ENCODE data around the gene NGDN. TPM values are rescaled to one million over a fixed set of nuclear protein-coding genes. Genes with fewer than 3 reads are reported as not detected.

NGDN gene
- total RNA-seq, 1 donor from 2014 or later = 51.1 TPM

- Mint-ChIP-seq H3K4me3 (no peak overlapping the region), H3K36me3 (no peaks in the 10 kb centered on the region), H3K27me3 (peaks cover 14% of the 10 kb centered on the region), H3K4me1 (ENCODE audit: unreplicated experiment) (peaks cover 18% of the 10 kb centered on the region), H3K27ac (no peak overlapping the region), H3K9me3 (no peaks in the 10 kb centered on the region)
- peak; percentile 51 for DNase-seq (ENCODE audit: extremely low spot score, unreplicated experiment)
- TF ChIP-seq, protein P1, sequence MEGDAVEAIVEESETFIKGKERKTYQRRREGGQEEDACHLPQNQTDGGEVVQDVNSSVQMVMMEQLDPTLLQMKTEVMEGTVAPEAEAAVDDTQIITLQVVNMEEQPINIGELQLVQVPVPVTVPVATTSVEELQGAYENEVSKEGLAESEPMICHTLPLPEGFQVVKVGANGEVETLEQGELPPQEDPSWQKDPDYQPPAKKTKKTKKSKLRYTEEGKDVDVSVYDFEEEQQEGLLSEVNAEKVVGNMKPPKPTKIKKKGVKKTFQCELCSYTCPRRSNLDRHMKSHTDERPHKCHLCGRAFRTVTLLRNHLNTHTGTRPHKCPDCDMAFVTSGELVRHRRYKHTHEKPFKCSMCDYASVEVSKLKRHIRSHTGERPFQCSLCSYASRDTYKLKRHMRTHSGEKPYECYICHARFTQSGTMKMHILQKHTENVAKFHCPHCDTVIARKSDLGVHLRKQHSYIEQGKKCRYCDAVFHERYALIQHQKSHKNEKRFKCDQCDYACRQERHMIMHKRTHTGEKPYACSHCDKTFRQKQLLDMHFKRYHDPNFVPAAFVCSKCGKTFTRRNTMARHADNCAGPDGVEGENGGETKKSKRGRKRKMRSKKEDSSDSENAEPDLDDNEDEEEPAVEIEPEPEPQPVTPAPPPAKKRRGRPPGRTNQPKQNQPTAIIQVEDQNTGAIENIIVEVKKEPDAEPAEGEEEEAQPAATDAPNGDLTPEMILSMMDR (conservative IDR thresholded peaks at IDR 0.05) = no peak
Observed at GRCh38 chr14:23437133-23438100, 32.1 kb upstream of the NGDN start.

DNA sequence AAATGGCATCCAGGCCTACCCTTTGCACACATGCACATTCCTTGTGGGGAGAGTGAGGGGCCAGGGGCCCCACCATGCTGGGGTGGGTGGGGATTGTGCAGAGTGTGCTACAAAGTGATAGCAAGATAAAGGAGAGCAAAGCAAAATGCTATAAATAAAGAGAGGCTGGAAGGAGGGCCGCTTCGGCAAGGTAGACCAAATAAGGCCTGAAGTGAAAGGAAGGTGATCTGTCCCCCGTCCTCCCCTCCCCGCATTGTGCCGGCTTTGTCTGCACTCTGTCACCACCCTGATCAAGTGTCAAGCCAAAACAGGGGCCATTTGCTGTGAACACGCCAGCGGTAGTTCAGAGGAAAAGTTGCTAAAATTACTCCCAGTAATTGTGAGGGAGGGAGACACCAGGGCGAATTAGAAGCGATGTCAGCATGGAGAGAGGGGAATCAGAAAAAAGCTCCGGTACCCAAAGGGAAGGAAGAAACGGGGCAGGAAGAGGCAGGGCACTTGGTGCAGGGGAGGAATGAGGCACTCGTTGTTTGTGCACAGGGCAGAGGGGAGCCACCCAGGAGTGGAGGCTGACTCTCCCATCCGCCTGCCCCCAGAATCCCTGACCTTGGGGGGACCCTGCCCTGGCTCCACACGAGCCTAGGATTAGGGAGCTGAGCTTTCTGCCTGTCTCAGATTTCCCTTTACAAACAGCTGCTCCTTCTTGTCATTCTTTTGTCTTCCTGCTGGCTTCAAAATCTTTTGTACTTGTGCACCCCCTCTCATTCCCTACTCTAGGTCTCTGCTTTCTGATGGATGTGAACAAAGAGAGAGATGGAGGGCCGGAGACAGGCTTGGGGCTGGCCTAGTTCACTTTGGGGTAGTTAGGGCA, 31.2 kb upstream of the NGDN start:
- Mint-ChIP-seq H3K36me3 (no peaks in the 10 kb centered on the region), H3K4me1 (ENCODE audit: unreplicated experiment) (peaks cover 24% of the 10 kb centered on the region), H3K4me3 (no peak overlapping the region), H3K9me3 (no peaks in the 10 kb centered on the region), H3K27me3 (peaks cover 14% of the 10 kb centered on the region), H3K27ac (peak overlapping the region; percentile 44)
- TF ChIP-seq, protein P1 (conservative IDR thresholded peaks at IDR 0.05) = no peak
- DNase-seq (ENCODE audit: extremely low spot score, unreplicated experiment) = peak; percentile 55

DNA sequence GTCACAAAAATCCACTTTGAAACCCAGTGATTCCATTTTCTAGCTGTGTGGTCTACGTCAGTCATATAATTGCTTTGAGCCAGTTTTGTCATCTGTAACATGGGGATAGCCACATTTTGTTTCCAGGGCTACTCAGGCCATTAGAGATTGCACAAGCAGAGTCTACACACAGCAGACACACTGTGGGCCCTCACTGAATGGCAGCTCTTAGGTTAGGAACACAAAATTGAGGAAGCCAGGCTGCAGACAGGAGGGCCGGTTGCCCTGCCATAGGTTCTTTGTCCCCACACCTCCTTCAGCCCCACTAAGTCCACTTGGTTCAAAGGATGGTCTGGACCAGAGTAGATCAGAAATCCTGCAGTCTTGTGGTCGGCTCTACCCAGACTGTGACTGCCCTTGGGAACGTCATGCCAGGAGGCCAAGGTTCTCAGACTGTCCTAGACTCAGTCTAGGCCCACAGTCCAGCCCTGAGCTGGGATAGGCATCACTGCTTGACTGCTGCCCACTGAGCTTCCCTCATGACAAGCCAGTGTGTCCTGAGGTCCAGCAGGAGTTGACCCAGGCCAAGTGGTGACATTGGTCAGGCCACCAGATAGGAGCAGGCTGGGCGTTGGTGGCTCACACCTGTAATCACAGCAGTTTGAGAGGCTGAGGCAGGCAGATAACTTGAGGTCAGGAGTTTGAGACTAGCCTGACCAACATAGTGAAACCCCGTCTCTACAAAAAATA, 30.2 kb upstream of the NGDN start:
- Mint-ChIP-seq H3K27me3 (peaks cover 10% of the 10 kb centered on the region), H3K4me1 (ENCODE audit: unreplicated experiment) (peaks cover 24% of the 10 kb centered on the region), H3K36me3 (no peaks in the 10 kb centered on the region), H3K27ac (peak overlapping the region; percentile 27), H3K4me3 (no peak overlapping the region), H3K9me3 (no peaks in the 10 kb centered on the region)
- TF ChIP-seq, protein P1 (conservative IDR thresholded peaks at IDR 0.05) = no peak
- peak; percentile 29 for DNase-seq (ENCODE audit: extremely low spot score, unreplicated experiment)

DNA sequence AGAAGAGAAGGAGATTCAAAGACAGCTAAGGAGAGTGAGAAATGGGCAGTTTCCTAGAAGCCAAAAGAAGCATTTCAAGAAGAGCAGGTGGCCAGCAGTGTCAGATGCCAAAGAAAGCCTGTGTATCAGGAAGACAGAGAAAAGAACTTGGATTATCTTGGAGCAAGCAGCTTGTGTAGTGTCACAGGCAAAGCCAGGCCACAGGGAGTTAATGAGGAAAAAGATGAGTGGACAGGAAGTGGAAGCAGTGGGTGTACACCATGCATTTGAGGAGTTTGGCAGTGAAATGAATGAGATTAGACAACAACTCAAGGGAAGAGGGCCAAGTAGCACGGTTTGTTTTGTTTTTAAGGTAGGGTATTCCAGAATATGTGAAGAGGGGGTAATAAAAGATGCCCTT, 28.4 kb upstream of the NGDN start:
- TF ChIP-seq, protein P1 (conservative IDR thresholded peaks at IDR 0.05) = no peak
- H3K4me1 Mint-ChIP-seq (ENCODE audit: unreplicated experiment) = peaks cover 24% of the 10 kb centered on the region
- DNase-seq (ENCODE audit: extremely low spot score, unreplicated experiment) = no peak

DNA sequence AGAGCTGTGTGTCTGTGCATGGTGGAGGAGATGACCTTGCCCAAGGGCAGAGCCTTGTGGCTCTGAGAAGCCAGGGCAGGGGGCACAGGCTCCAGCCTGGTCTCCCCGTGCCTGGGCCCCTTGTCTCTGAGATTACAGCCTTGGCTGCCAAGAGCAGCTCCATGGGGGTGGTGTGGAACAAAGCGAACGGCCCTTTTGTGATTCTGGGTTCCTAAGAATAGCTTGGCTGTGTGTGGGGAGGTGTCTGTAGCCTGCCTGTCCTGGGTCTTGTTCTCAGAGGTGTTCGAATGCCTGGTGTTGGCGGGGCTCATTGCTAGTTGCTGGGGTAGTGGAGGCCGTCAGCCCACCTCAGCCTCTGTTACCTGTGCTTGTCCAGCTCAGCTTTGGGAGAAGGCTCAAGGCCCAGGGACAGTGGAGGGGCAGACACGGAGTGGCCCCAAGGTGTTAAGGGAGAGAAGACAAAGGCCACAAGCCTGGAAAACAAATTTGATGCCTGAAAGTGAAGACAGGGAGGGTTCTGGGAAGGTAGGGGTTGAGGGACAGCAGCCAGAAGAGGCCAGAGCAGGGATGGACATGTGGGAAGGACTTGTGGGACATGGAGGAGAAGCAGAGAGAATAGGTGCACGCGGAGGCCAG, 26.7 kb upstream of the NGDN start:
- Mint-ChIP-seq H3K27me3 (peaks cover 4% of the 10 kb centered on the region), H3K27ac (no peak overlapping the region), H3K4me3 (no peak overlapping the region), H3K36me3 (no peaks in the 10 kb centered on the region), H3K4me1 (ENCODE audit: unreplicated experiment) (peaks cover 20% of the 10 kb centered on the region), H3K9me3 (no peaks in the 10 kb centered on the region)
- TF ChIP-seq, protein P1 (conservative IDR thresholded peaks at IDR 0.05) = no peak
- DNase-seq (ENCODE audit: extremely low spot score, unreplicated experiment) = peak; percentile 62

More for the DNA sequence above, 28.4 kb upstream of the NGDN start:
- Mint-ChIP-seq H3K27ac (no peak overlapping the region), H3K36me3 (no peaks in the 10 kb centered on the region), H3K4me3 (no peak overlapping the region), H3K27me3 (peaks cover 4% of the 10 kb centered on the region), H3K9me3 (no peaks in the 10 kb centered on the region)

Measured in type B pancreatic cell (in vitro differentiated cells).